H1 (cell line): ENCODE measurements around the gene KCNJ9.

Source experiments
- CTCF ChIP-seq, 3 experiments: IDR thresholded peaks; 1 replicate in 2 of 3; 2 replicates in 1 of 3; pipeline versions ENCODE4 v1.5.1 to v1.6.1; 2011; ENCODE audit warnings: low read length in 3 of 3, mild to moderate bottlenecking in 3 of 3, inconsistent platforms in 2 of 3, low read depth in 1 of 3, moderate library complexity in 1 of 3; ENCODE audit not compliant: insufficient read depth in 1 of 3; ENCODE audit errors: control extremely low read depth in 1 of 3
- NRF1 ChIP-seq: IDR thresholded peaks from 2 replicates; pipeline ENCODE4 v1.6.1; 2011; ENCODE audit warnings: mild to moderate bottlenecking, low read depth, low read length, improper control_type of control experiment
- POLR2AphosphoS5 ChIP-seq: IDR thresholded peaks from 2 replicates; pipeline ENCODE4 v1.6.1; 2011; ENCODE audit warnings: low read depth, low read length
- USF2 ChIP-seq: IDR thresholded peaks from 2 replicates; pipeline ENCODE4 v1.6.1; 2011; ENCODE audit warnings: low read length, improper control_type of control experiment

- TF ChIP-seq USF2 (no peak), CTCF (IDR thresholded peaks at IDR 0.05; ENCODE audit: control extremely low read depth in 1 of 3, insufficient read depth in 1 of 3, low read depth in 1 of 3, low read length in 3 of 3) (no peak), POLR2AphosphoS5 (no peak), NRF1 (no peak)
Observed at GRCh38 chr1:160093069-160093395, 11.7 kb downstream of the KCNJ9 start.
